Nephron progenitor cell (in vitro differentiated cells): Measurements from ENCODE around the gene GSE1.
A peak's percentile ranks its signal among the peaks of the same experiment; 100 is the strongest.

Experiments used
- DNase-seq: peaks from one replicate; pipeline ENCODE4 v3.0.0; 2021
- H3K27ac Mint-ChIP-seq: 2 replicates; pipeline ENCODE4 v1.8.0; 2021; ENCODE audit warnings: mild to moderate bottlenecking, moderate library complexity, mixed read lengths
- H3K27me3 Mint-ChIP-seq: 2 replicates; pipeline ENCODE4 v1.8.0; 2021; ENCODE audit warnings: mild to moderate bottlenecking, low read depth, mixed read lengths; ENCODE audit not compliant: poor library complexity
- H3K36me3 Mint-ChIP-seq: 2 replicates; pipeline ENCODE4 v1.8.0; 2021; ENCODE audit warnings: low read depth, mixed read lengths
- H3K4me1 Mint-ChIP-seq: 2 replicates; pipeline ENCODE4 v1.8.0; 2021; ENCODE audit warnings: mixed read lengths
- H3K4me3 Mint-ChIP-seq: 2 replicates; pipeline ENCODE4 v1.8.0; 2021; ENCODE audit warnings: mild to moderate bottlenecking, moderate library complexity, mixed read lengths
- H3K9me3 Mint-ChIP-seq: 2 replicates; pipeline ENCODE4 v1.8.0; 2021; ENCODE audit warnings: mild to moderate bottlenecking, moderate library complexity, mixed read lengths
- CTCF ChIP-seq: fragments of 200-600 bp; sonication (generic); IDR thresholded peaks from 2 replicates; pipeline ENCODE4 v1.5.0; 2021; ENCODE audit warnings: antibody characterized with exemption

The GSE1 gene

GRCh38 chr16:85620374-85620773 lies 7.3 kb downstream of the GSE1 start:
- no peak overlapping the region for H3K27ac Mint-ChIP-seq
- peaks cover 72% of the 10 kb centered on the region for H3K4me1 Mint-ChIP-seq

DNA sequence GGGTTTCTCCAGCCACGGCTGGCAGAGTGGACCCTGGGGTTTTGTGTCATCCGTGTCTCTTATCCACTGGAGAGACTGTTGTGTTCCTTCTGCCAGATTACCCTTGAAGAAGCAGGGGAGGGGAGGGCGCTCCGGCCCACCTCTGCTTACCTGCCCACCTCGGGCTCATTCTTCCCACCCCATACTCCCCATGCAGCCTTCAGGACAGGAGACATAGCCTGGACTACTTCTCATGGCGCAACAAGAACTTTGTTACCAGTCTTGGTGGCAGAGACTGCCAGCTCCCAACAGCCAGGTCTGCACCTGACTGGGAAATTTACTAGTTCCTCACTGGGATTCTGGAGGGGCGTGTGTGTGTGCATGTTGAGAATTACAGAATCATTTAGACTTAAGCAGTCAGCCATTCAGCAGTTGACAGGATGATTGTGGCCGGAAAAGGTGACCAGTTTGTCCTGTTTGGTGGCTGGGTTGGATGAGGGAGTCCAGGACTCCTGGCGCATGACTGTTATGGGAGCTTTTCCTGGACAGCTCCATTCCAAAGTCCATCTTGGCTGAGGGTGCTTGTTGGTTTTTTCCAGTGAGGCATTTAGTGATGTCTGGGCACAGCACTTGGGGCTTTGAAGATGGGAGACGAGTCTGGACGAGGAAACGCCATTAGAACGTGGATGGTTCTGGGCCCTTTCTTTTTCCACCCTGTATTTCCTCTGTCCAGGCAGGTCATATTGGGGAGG lies 8.7 kb downstream of the GSE1 start:
- Mint-ChIP-seq H3K4me1 (peaks cover 72% of the 10 kb centered on the region), H3K27me3 (peaks cover 53% of the 10 kb centered on the region), H3K27ac (no peak overlapping the region)

More at GRCh38 chr16:85620374-85620773, 7.3 kb downstream of the GSE1 start:
- TF ChIP-seq CTCF = no peak
- Mint-ChIP-seq H3K4me3 (no peak overlapping the region), H3K27me3 (peaks cover 52% of the 10 kb centered on the region), H3K36me3 (peaks cover 18% of the 10 kb centered on the region), H3K9me3 (no peaks in the 10 kb centered on the region)
- DNase-seq = no peak

GRCh38 chr16:85622683-85623082 lies 9.6 kb downstream of the GSE1 start:
- TF ChIP-seq CTCF = no peak
- H3K36me3 Mint-ChIP-seq = peaks cover 18% of the 10 kb centered on the region
- H3K27me3 Mint-ChIP-seq = peaks cover 56% of the 10 kb centered on the region
- no peak for DNase-seq
- H3K4me3 Mint-ChIP-seq = no peak overlapping the region
- H3K27ac Mint-ChIP-seq = peak overlapping the region; percentile 83
- H3K4me1 Mint-ChIP-seq = peaks cover 74% of the 10 kb centered on the region
- H3K9me3 Mint-ChIP-seq = no peaks in the 10 kb centered on the region

More for the DNA sequence above, 8.7 kb downstream of the GSE1 start:
- H3K9me3 Mint-ChIP-seq = no peaks in the 10 kb centered on the region
- TF ChIP-seq CTCF = no peak
- peaks cover 18% of the 10 kb centered on the region for H3K36me3 Mint-ChIP-seq
- H3K4me3 Mint-ChIP-seq = no peak overlapping the region
- no peak for DNase-seq

DNA sequence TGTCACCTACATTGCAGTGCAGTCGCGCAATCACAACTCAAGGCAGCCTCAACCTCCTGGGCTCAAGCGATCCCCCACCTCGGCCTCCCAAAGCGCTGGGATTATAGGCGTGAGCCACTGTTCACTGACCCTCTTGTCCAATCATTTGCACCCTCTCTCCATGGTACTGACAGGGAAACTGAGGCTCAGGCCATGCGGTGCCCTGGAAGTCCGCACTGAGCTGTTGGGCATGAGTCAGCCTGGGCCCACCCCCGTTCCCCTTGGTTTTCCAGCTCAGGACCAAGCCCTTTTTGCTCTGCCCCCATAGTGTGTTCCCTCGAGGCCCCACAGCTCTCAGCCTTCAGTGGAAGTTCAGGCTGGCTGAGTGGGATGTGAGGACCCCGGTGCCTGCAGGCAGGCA lies 10.1 kb downstream of the GSE1 start:
- Mint-ChIP-seq H3K4me1 (peaks cover 68% of the 10 kb centered on the region), H3K9me3 (no peaks in the 10 kb centered on the region)
- TF ChIP-seq CTCF = no peak

GRCh38 chr16:85623997-85624601 lies 11.0 kb downstream of the GSE1 start:
- no peak for DNase-seq
- TF ChIP-seq CTCF = no peak
- peaks cover 26% of the 10 kb centered on the region for H3K36me3 Mint-ChIP-seq
- no peak overlapping the region for H3K4me3 Mint-ChIP-seq
- H3K9me3 Mint-ChIP-seq = peaks cover 6% of the 10 kb centered on the region
- H3K27me3 Mint-ChIP-seq = peaks cover 59% of the 10 kb centered on the region
- H3K27ac Mint-ChIP-seq = no peak overlapping the region
- peaks cover 67% of the 10 kb centered on the region for H3K4me1 Mint-ChIP-seq

More for the DNA sequence above, 10.1 kb downstream of the GSE1 start:
- no peak for DNase-seq
- H3K27ac Mint-ChIP-seq = no peak overlapping the region
- no peak overlapping the region for H3K4me3 Mint-ChIP-seq
- H3K27me3 Mint-ChIP-seq = peaks cover 56% of the 10 kb centered on the region
- peaks cover 18% of the 10 kb centered on the region for H3K36me3 Mint-ChIP-seq

GRCh38 chr16:85624646-85625045 lies 11.5 kb downstream of the GSE1 start:
- Mint-ChIP-seq H3K27me3 (peaks cover 60% of the 10 kb centered on the region), H3K36me3 (peaks cover 32% of the 10 kb centered on the region), H3K4me3 (no peak overlapping the region), H3K9me3 (peaks cover 10% of the 10 kb centered on the region), H3K4me1 (peaks cover 61% of the 10 kb centered on the region), H3K27ac (no peak overlapping the region)
- TF ChIP-seq CTCF = no peak
- DNase-seq = no peak
